Endothelial cell of umbilical vein (primary cell): ENCODE measurements around the gene CUL9. TPM values are rescaled to one million over a fixed set of nuclear protein-coding genes. Genes with fewer than 3 reads are reported as not detected.

Experiments used
- BruUV-seq: library from RNA; stranded (reverse); fragments of 400-500 nt; replicated peaks from 2 replicates; lab custom pipeline; 2021; lab: Mats Ljungman, UMichigan
- CTCF ChIA-PET: fragments of 300-600, 350-600 bp; sonication (Branson Sonifier 250); formaldehyde crosslinking; loops from one replicate; lab custom pipeline; 2021; ENCODE audit warnings: antibody characterized with exemption, inconsistent platforms; lab: Charles Lee
- POLR2A ChIA-PET: fragments of 300-600, 350-600 bp; sonication (Branson Sonifier 250); formaldehyde crosslinking; loops from one replicate; lab custom pipeline; 2021; ENCODE audit warnings: antibody characterized with exemption, inconsistent platforms; lab: Charles Lee
- DNase-seq: peaks from one replicate; pipeline ENCODE4 v3.0.0-alpha.2; 2011; ENCODE audit warnings: low read depth, low spot score
- FAIRE-seq: peaks from 2 replicates; lab custom pipeline; 2011; peaks lifted over from hg19 to GRCh38; lab: Jason Lieb, UNC
- H2AFZ ChIP-seq: 2 replicates; pipeline ENCODE4 v1.6.0; 2012; ENCODE audit warnings: low read depth, low read length, control low read depth, inconsistent platforms
- H3K27ac ChIP-seq: 2 replicates; pipeline ENCODE4 v1.5.1; 2011; ENCODE audit warnings: low read depth, mild to moderate bottlenecking, control low read depth, low read length, moderate library complexity; ENCODE audit not compliant: insufficient read depth
- H3K27me3 ChIP-seq, 2 experiments: 2 replicates each; pipeline versions ENCODE4 v1.6.0 to v1.6.1; 2011; ENCODE audit warnings: low read length in 2 of 2, mixed read lengths in 1 of 2; ENCODE audit not compliant: control insufficient read depth in 2 of 2, insufficient read depth in 2 of 2
- H3K36me3 ChIP-seq, 2 experiments: 2 replicates in 1 of 2; 3 replicates in 1 of 2; pipeline ENCODE4 v1.5.1; 2011; ENCODE audit warnings: low read length in 2 of 2, mild to moderate bottlenecking in 1 of 2, moderate library complexity in 1 of 2; ENCODE audit not compliant: control insufficient read depth in 2 of 2, insufficient read depth in 2 of 2; ENCODE audit errors: extremely low read depth in 1 of 2
- H3K4me1 ChIP-seq: 3 replicates; pipeline ENCODE4 v1.5.1; 2011; ENCODE audit warnings: mild to moderate bottlenecking, low read length; ENCODE audit not compliant: control insufficient read depth, insufficient read depth; ENCODE audit errors: extremely low read depth
- H3K4me2 ChIP-seq: 2 replicates; pipeline ENCODE4 v1.6.1; 2011; ENCODE audit warnings: low read length, control low read depth, mixed read lengths; ENCODE audit not compliant: insufficient read depth
- H3K4me3 ChIP-seq, 3 experiments: fragments of 200-600 bp in 1 of 3; sonication (generic), shearing (Covaris generic) in 1 of 3; replicated peaks in 1 of 3; 2 replicates each; pipeline ENCODE4 v1.5.1; 2011 to 2016; ENCODE audit warnings: control low read depth in 3 of 3, low read length in 3 of 3, mild to moderate bottlenecking in 2 of 3, inconsistent platforms in 1 of 3, low read depth in 1 of 3, moderate library complexity in 1 of 3; ENCODE audit not compliant: insufficient read depth in 1 of 3
- H3K79me2 ChIP-seq: 2 replicates; pipeline ENCODE4 v1.6.0; 2012; ENCODE audit warnings: low read length, inconsistent platforms; ENCODE audit not compliant: control insufficient read depth, insufficient read depth
- H3K9ac ChIP-seq: replicated peaks from 2 replicates; pipeline ENCODE3; 2011; ENCODE audit warnings: low read length, control low read depth; ENCODE audit not compliant: insufficient read depth; ENCODE audit errors: extremely low read depth
- H3K9me1 ChIP-seq: replicated peaks from 3 replicates; pipeline ENCODE4 v1.6.0; 2011; ENCODE audit warnings: mild to moderate bottlenecking, low read length; ENCODE audit not compliant: control insufficient read depth, insufficient read depth; ENCODE audit errors: extremely low read depth
- H3K9me3 ChIP-seq: replicated peaks from 2 replicates; pipeline ENCODE4 v1.5.1; 2012; ENCODE audit warnings: low read length, inconsistent platforms; ENCODE audit not compliant: control insufficient read depth, insufficient read depth
- H4K20me1 ChIP-seq: replicated peaks from 2 replicates; pipeline ENCODE3; 2011; ENCODE audit warnings: mild to moderate bottlenecking, low read length; ENCODE audit not compliant: control insufficient read depth, insufficient read depth; ENCODE audit errors: extremely low read depth
- EZH2 ChIP-seq: IDR thresholded peaks from 2 replicates; pipeline ENCODE4 v1.6.1; 2012; ENCODE audit warnings: borderline replicate concordance, low read depth, mild to moderate bottlenecking, moderate library complexity, low read length, inconsistent platforms; ENCODE audit not compliant: severe bottlenecking
- FOS ChIP-seq: IDR thresholded peaks from 2 replicates; pipeline ENCODE4 v1.6.1; 2011; ENCODE audit warnings: mild to moderate bottlenecking, low read length, moderate library complexity, borderline replicate concordance; ENCODE audit not compliant: insufficient read depth
- GATA2 ChIP-seq: IDR thresholded peaks from 2 replicates; pipeline ENCODE4 v1.7.0; 2011; ENCODE audit warnings: low read depth, mild to moderate bottlenecking, moderate library complexity, mixed read lengths, low read length; ENCODE audit not compliant: insufficient read length, insufficient read depth
- JUN ChIP-seq: IDR thresholded peaks from 2 replicates; pipeline ENCODE4 v1.6.1; 2011; ENCODE audit warnings: borderline replicate concordance, low read depth; ENCODE audit not compliant: insufficient read length, insufficient read depth
- MYC ChIP-seq: IDR thresholded peaks from one replicate; pipeline ENCODE4 v1.6.1; 2011; ENCODE audit warnings: mild to moderate bottlenecking, low read depth, low read length
- POLR2A ChIP-seq: IDR thresholded peaks from 2 replicates; pipeline ENCODE4 v1.6.1; 2012; ENCODE audit warnings: low read depth, mild to moderate bottlenecking, control low read depth, low read length
- POLR2AphosphoS5 ChIP-seq: IDR thresholded peaks from 2 replicates; pipeline ENCODE4 v1.6.1; 2012; ENCODE audit warnings: low read depth, mild to moderate bottlenecking, control low read depth, low read length, moderate library complexity; ENCODE audit not compliant: insufficient read depth
- dilution Hi-C: fragments of 300-500 bp; cut with MboI; formaldehyde crosslinking; loops from one replicate; pipeline ENCODE4 v1.15.0; 2019; ENCODE audit warnings: low sequenced_read_pairs; ENCODE audit not compliant: extremely low pct_ligation_motif_present
- intact Hi-C: fragments of 100-400 bp; cut with micrococcal nuclease; formaldehyde crosslinking; loops from one replicate; pipeline ENCODE4 v1.10.0; 2022
- polyA plus RNA-seq, 4 experiments: library from polyadenylated mRNA; depleted of rRNA in 3 of 4; stranded (reverse) in 3 of 4; unstranded in 1 of 4; fragments of >200 nt; gene quantifications; 2 replicates each; pipeline versions ENCODE4 v1.2.1 to v1.2.3, GENCODE V29; 2011 to 2012; ENCODE audit warnings: missing spikeins in 1 of 4
- total RNA-seq: library from RNA; stranded (reverse); gene quantifications from 2 replicates; pipeline ENCODE4 v1.2.3, GENCODE V29; 2021
- TF ChIP-seq, protein P1 (sequence below), 2 donors: IDR thresholded peaks; 1 replicate in 1 of 2; 2 replicates in 1 of 2; pipeline ENCODE4 v1.5.1; 2011; ENCODE audit warnings: low read length in 2 of 2, mild to moderate bottlenecking in 2 of 2, moderate library complexity in 2 of 2, control low read depth in 1 of 2, inconsistent platforms in 1 of 2, low read depth in 1 of 2; ENCODE audit not compliant: insufficient read depth in 1 of 2; ENCODE audit errors: extremely low read depth in 1 of 2
- TF ChIP-seq, protein P2 (sequence below): IDR thresholded peaks from 2 replicates; pipeline ENCODE4 v1.6.1; 2011; ENCODE audit not compliant: insufficient read depth, insufficient read length

Gene CUL9
- total and polyA plus RNA-seq, 2 donors (not counting 3 experiments of a cell fraction or from before 2014, with no cell fraction given), result 38.7 to 46.0 TPM

DNA sequence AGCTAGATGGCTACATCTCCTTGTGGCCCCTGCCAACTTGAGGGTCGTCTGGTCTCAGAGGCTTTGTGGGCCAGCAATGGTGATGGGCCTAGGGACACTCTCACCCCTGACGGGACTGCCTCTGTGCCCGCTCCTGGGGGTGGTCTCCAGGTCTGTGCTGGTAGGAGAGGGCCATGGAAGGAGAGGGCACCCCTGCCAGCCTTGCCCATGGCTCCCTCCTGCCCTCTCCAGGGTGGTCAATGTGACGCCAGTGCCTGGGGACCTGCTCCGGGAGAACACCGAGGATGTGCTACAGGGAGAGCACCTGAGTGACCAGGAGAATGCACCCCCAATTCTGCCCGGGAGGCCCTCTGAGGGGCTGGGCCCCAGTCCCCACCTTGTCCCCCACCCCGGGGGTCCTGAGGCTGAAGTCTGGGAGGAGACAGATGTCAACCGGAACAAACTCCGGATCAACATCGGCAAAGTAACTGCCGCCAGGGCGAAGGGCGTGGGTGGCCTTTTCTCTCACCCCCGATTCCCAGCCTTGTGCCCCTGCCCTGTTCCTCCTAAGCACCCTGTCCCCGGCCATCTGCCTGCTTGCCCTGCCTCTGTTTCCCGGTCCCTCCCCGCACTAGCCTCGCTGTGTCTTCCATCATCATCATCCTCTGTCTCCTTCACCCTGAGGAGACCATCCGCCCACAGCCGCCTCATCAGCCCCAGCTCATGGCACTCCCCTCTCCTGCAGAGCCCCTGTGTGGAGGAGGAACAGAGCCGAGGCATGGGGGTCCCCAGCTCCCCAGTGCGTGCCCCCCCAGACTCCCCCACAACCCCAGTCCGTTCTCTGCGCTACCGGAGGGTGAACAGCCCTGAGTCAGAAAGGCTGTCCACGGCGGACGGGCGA, 77.1 kb downstream of the CUL9 start:
- CTCF ChIA-PET, result interaction anchor here (2.0 kb wide), 1 partner anchor 248 kb away, joined by 8 read pairs; no protein-coding TSS in a partner anchor

More for the DNA sequence above, 77.1 kb downstream of the CUL9 start:
- no TSS peak for BruUV-seq
- Histone ChIP-seq H3K4me1 (no peaks in the 10 kb centered on the region), H3K9me3 (no peaks in the 10 kb centered on the region), H3K4me3 (no peak overlapping the region), H3K9ac (no peak overlapping the region), H3K27ac (no peak overlapping the region), H4K20me1 (no peaks in the 10 kb centered on the region), H3K27me3 (no peaks in the 10 kb centered on the region), H2AFZ (no peak overlapping the region), H3K4me2 (no peak overlapping the region), H3K79me2 (no peaks in the 10 kb centered on the region), H3K36me3 (no peaks in the 10 kb centered on the region), H3K9me1 (no peaks in the 10 kb centered on the region)
- FAIRE-seq (no peak), DNase-seq (no peak)
- no peak for TF ChIP-seq FOS
- TF ChIP-seq, protein P1, sequence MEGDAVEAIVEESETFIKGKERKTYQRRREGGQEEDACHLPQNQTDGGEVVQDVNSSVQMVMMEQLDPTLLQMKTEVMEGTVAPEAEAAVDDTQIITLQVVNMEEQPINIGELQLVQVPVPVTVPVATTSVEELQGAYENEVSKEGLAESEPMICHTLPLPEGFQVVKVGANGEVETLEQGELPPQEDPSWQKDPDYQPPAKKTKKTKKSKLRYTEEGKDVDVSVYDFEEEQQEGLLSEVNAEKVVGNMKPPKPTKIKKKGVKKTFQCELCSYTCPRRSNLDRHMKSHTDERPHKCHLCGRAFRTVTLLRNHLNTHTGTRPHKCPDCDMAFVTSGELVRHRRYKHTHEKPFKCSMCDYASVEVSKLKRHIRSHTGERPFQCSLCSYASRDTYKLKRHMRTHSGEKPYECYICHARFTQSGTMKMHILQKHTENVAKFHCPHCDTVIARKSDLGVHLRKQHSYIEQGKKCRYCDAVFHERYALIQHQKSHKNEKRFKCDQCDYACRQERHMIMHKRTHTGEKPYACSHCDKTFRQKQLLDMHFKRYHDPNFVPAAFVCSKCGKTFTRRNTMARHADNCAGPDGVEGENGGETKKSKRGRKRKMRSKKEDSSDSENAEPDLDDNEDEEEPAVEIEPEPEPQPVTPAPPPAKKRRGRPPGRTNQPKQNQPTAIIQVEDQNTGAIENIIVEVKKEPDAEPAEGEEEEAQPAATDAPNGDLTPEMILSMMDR (IDR thresholded peaks at IDR 0.05; ENCODE audit: extremely low read depth in 1 of 2, insufficient read depth in 1 of 2, low read depth in 1 of 2, low read length in 2 of 2), result no peak
- TF ChIP-seq, protein P2, sequence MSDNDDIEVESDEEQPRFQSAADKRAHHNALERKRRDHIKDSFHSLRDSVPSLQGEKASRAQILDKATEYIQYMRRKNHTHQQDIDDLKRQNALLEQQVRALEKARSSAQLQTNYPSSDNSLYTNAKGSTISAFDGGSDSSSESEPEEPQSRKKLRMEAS, result no peak
- no peak for TF ChIP-seq POLR2A
- TF ChIP-seq GATA2, result no peak
- TF ChIP-seq POLR2AphosphoS5, result no peak
- no peak for TF ChIP-seq JUN
- TF ChIP-seq EZH2, result no peak
- no peak for TF ChIP-seq MYC
- intact Hi-C loops, result no loop called here
- dilution Hi-C loops, result no loop called here
- POLR2A ChIA-PET, result no interaction called here
